HG03095 (cell line): ENCODE measurements around the gene XXYLT1.

Source experiments
- ATAC-seq: cut with Tn5 transposase; IDR thresholded peaks from one replicate; pipeline ENCODE4 v1.9.1; 2021; ENCODE audit warnings: moderate library complexity; ENCODE audit not compliant: unreplicated experiment

Gene XXYLT1

GRCh38 chr3:195139091-195139875, 131.7 kb downstream of the XXYLT1 start:
- ATAC-seq: peak; percentile 85

- ATAC-seq: no peak
Observed at GRCh38 chr3:195137638-195138588, 133.0 kb downstream of the XXYLT1 start.

GRCh38 chr3:195135917-195136316, 135.0 kb downstream of the XXYLT1 start:
- ATAC-seq: no peak

- ATAC-seq: no peak
Observed at GRCh38 chr3:195134431-195134830, 136.5 kb downstream of the XXYLT1 start.

GRCh38 chr3:195133462-195133861, 137.5 kb downstream of the XXYLT1 start:
- peak; percentile 42 for ATAC-seq

GRCh38 chr3:195133013-195133412, 137.9 kb downstream of the XXYLT1 start:
- ATAC-seq: no peak

- no peak for ATAC-seq
Observed at GRCh38 chr3:195131176-195131575, 139.8 kb downstream of the XXYLT1 start.

- peak; percentile 78 for ATAC-seq
Observed at GRCh38 chr3:195129644-195130492, 141.1 kb downstream of the XXYLT1 start.

- ATAC-seq: no peak
Observed at GRCh38 chr3:195129072-195129643, 141.8 kb downstream of the XXYLT1 start.

GRCh38 chr3:195128255-195129071, 142.5 kb downstream of the XXYLT1 start:
- no peak for ATAC-seq

GRCh38 chr3:195126056-195126605, 144.8 kb downstream of the XXYLT1 start:
- no peak for ATAC-seq

GRCh38 chr3:195125646-195126045, 145.3 kb downstream of the XXYLT1 start:
- ATAC-seq: no peak

GRCh38 chr3:195124378-195124992, 146.5 kb downstream of the XXYLT1 start:
- no peak for ATAC-seq

GRCh38 chr3:195123281-195123691, 147.7 kb downstream of the XXYLT1 start:
- no peak for ATAC-seq

- no peak for ATAC-seq
Observed at GRCh38 chr3:195122261-195122660, 148.7 kb downstream of the XXYLT1 start.

GRCh38 chr3:195120267-195120601, 150.7 kb downstream of the XXYLT1 start:
- no peak for ATAC-seq

GRCh38 chr3:195119461-195120266, 151.3 kb downstream of the XXYLT1 start:
- no peak for ATAC-seq

GRCh38 chr3:195118671-195119070, 152.3 kb downstream of the XXYLT1 start:
- ATAC-seq: no peak
